HepG2 (cell line): ENCODE data around the gene SPTSSA. TPM values are rescaled to one million over a fixed set of nuclear protein-coding genes. Genes with fewer than 3 reads are reported as not detected.

ENCODE experiments used
- ARID2 ChIP-seq: sonication (generic); formaldehyde crosslinking; IDR thresholded peaks from 2 replicates; pipeline ENCODE4 v1.8.1; 2022; ENCODE audit warnings: mild to moderate bottlenecking, missing genetic modification reagents, borderline replicate concordance
- ELK4 ChIP-seq: sonication (generic); formaldehyde crosslinking; IDR thresholded peaks from 2 replicates; pipeline ENCODE4 v1.9.0; 2021; ENCODE audit warnings: missing genetic modification reagents, borderline replicate concordance
- HNRNPLL ChIP-seq: fragments of 200-400 bp; formaldehyde crosslinking; IDR thresholded peaks from 2 replicates; pipeline ENCODE4 v1.6.1; 2017; ENCODE audit warnings: mild to moderate bottlenecking, low read depth, low read length; ENCODE audit not compliant: poor library complexity, severe bottlenecking
- KLF11 ChIP-seq: IDR thresholded peaks from 2 replicates; pipeline ENCODE4 v1.6.1; 2016; ENCODE audit warnings: missing compliant biosample characterization
- MEIS1 ChIP-seq: sonication (generic); formaldehyde crosslinking; IDR thresholded peaks from 2 replicates; pipeline ENCODE4 v1.9.0; 2021; ENCODE audit warnings: mild to moderate bottlenecking, missing genetic modification reagents, moderate library complexity, borderline replicate concordance
- NR1H2 ChIP-seq: sonication (generic); formaldehyde crosslinking; IDR thresholded peaks from 2 replicates; pipeline ENCODE4 v1.8.1; 2022; ENCODE audit warnings: low read depth, missing genetic modification reagents, borderline replicate concordance
- PHF5A ChIP-seq: IDR thresholded peaks from one replicate; pipeline ENCODE4 v1.6.1; 2018; ENCODE audit warnings: low read depth, missing genetic modification reagents; ENCODE audit not compliant: unreplicated experiment
- PITX1 ChIP-seq: sonication (generic); formaldehyde crosslinking; IDR thresholded peaks from 2 replicates; pipeline ENCODE4 v1.5.1; 2020; ENCODE audit warnings: mild to moderate bottlenecking, missing genetic modification reagents
- RBM39 ChIP-seq: fragments of 200-400 bp; formaldehyde crosslinking; IDR thresholded peaks from one replicate; pipeline ENCODE4 v1.6.1; 2018; ENCODE audit warnings: antibody characterized with exemption, mild to moderate bottlenecking, low read depth, low read length; ENCODE audit not compliant: poor library complexity, severe bottlenecking
- REL ChIP-seq: sonication (generic); formaldehyde crosslinking; conservative IDR thresholded peaks from 2 replicates; pipeline ENCODE4 v1.8.0; 2022; ENCODE audit warnings: mild to moderate bottlenecking, missing genetic modification reagents, moderate library complexity
- SETDB1 ChIP-seq: sonication (generic); formaldehyde crosslinking; IDR thresholded peaks from 2 replicates; pipeline ENCODE4 v1.5.1; 2020; ENCODE audit warnings: missing genetic modification reagents, mild to moderate bottlenecking, borderline replicate concordance
- ZFP82 ChIP-seq: sonication (generic); formaldehyde crosslinking; IDR thresholded peaks from 2 replicates; pipeline ENCODE4 v1.5.1; 2020; ENCODE audit warnings: mild to moderate bottlenecking, missing genetic modification reagents, borderline replicate concordance
- ZMAT3 ChIP-seq: sonication (generic); formaldehyde crosslinking; conservative IDR thresholded peaks from 2 replicates; pipeline ENCODE4 v1.7.0; 2021; ENCODE audit warnings: missing genetic modification reagents
- ZNF101 ChIP-seq: sonication (generic); formaldehyde crosslinking; IDR thresholded peaks from 2 replicates; pipeline ENCODE4 v1.4.0; 2020; ENCODE audit warnings: mild to moderate bottlenecking, low read depth, missing genetic modification reagents, borderline replicate concordance
- ZNF335 ChIP-seq: sonication (generic); formaldehyde crosslinking; IDR thresholded peaks from 2 replicates; pipeline ENCODE4 v1.4.0; 2020; ENCODE audit warnings: missing genetic modification reagents
- ZNF558 ChIP-seq: sonication (generic); formaldehyde crosslinking; IDR thresholded peaks from 2 replicates; pipeline ENCODE4 v1.9.0; 2022; ENCODE audit warnings: mild to moderate bottlenecking, missing genetic modification reagents, borderline replicate concordance
- ZNF574 ChIP-seq: sonication (generic); formaldehyde crosslinking; IDR thresholded peaks from 2 replicates; pipeline ENCODE4 v1.4.0; 2020; ENCODE audit warnings: missing genetic modification reagents
- ZNF577 ChIP-seq: sonication (generic); formaldehyde crosslinking; IDR thresholded peaks from 2 replicates; pipeline ENCODE4 v1.4.0; 2020; ENCODE audit warnings: mild to moderate bottlenecking, low read depth, missing genetic modification reagents, borderline replicate concordance
- ZNF761 ChIP-seq: sonication (generic); formaldehyde crosslinking; conservative IDR thresholded peaks from 2 replicates; pipeline ENCODE4 v1.4.0; 2020; ENCODE audit warnings: mild to moderate bottlenecking, missing genetic modification reagents
- ZSCAN5A ChIP-seq: sonication (generic); formaldehyde crosslinking; IDR thresholded peaks from 2 replicates; pipeline ENCODE4 v1.8.0; 2022; ENCODE audit warnings: mild to moderate bottlenecking, missing genetic modification reagents, borderline replicate concordance
- polyA plus RNA-seq, 8 experiments: library from polyadenylated mRNA; depleted of rRNA in 3 of 8; stranded (reverse) in 7 of 8; unstranded in 1 of 8; fragments of >200 nt; fragmentation: Illumina TruSeq in 4 of 8; extraction: Trizol in 4 of 8; gene quantifications; 2 replicates each; pipeline versions ENCODE4 v1.2.1 to v1.2.3, GENCODE V29; 2011 to 2016; ENCODE audit warnings: low read depth in 4 of 8, missing spikeins in 1 of 8, mixed read lengths in 1 of 8; ENCODE audit not compliant: insufficient read depth in 1 of 8
- total RNA-seq, 5 experiments: library from RNA; depleted of rRNA; stranded (reverse); fragments of >200 nt; fragmentation: Illumina TruSeq; extraction: Trizol; gene quantifications; 2 replicates each; pipeline ENCODE4 v1.2.3, GENCODE V29; 2016; ENCODE audit warnings: low read depth in 1 of 5
- TF ChIP-seq, protein P1 (sequence below): sonication (generic); formaldehyde crosslinking; IDR thresholded peaks from 2 replicates; pipeline ENCODE4 v1.4.0; 2020; ENCODE audit warnings: missing genetic modification reagents

The SPTSSA gene
- total and polyA plus RNA-seq, 2 of the 13 experiments (the other 11 are each of a cell fraction or from before 2014, with no cell fraction given), result 19.1 to 86.1 TPM

GRCh38 chr14:34462132-34462893 is at the start of gene SPTSSA (continued):
- TF ChIP-seq ZNF574 (CRISPR knock-in tag) (peak; percentile 93), ZFP82 (CRISPR knock-in tag) (peak; percentile 60; the same call in 1 of the 2 replicates), ZNF558 (CRISPR knock-in tag) (peak; percentile 92; the same call in 1 of the 2 replicates), RBM39 (peak; percentile 78), HNRNPLL (peak; percentile 24), MEIS1 (peak; percentile 68), SETDB1 (CRISPR knock-in tag) (no peak), ZNF101 (CRISPR knock-in tag) (peak; percentile 19; the same call in 1 of the 2 replicates), ZSCAN5A (CRISPR knock-in tag) (no peak; the same call in 1 of the 2 replicates), ZMAT3 (CRISPR knock-in tag) (peak; percentile 98), ARID2 (CRISPR knock-in tag) (no peak), ZNF761 (CRISPR knock-in tag) (0 out of 2 replicates have a peak, but pooled peaks have one; percentile 29), REL (CRISPR knock-in tag) (peak; percentile 69; the same call in 1 of the 2 replicates), KLF11 (CRISPR knock-in tag) (no peak), NR1H2 (CRISPR knock-in tag) (no peak), PHF5A (CRISPR knock-in tag) (no peak), PITX1 (CRISPR knock-in tag) (peak; percentile 48; the same call in 1 of the 2 replicates), ZNF335 (CRISPR knock-in tag) (peak; percentile 58; the same call in 1 of the 2 replicates), ZNF577 (CRISPR knock-in tag) (no peak), ELK4 (peak; percentile 52; the same call in 1 of the 2 replicates)
- TF ChIP-seq, protein P1, sequence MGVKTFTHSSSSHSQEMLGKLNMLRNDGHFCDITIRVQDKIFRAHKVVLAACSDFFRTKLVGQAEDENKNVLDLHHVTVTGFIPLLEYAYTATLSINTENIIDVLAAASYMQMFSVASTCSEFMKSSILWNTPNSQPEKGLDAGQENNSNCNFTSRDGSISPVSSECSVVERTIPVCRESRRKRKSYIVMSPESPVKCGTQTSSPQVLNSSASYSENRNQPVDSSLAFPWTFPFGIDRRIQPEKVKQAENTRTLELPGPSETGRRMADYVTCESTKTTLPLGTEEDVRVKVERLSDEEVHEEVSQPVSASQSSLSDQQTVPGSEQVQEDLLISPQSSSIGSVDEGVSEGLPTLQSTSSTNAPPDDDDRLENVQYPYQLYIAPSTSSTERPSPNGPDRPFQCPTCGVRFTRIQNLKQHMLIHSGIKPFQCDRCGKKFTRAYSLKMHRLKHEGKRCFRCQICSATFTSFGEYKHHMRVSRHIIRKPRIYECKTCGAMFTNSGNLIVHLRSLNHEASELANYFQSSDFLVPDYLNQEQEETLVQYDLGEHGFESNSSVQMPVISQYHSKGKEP (CRISPR knock-in tag), result 0 out of 2 replicates have a peak, but pooled peaks have one; percentile 89
